HL-60 (cell line): ENCODE data around the gene FAM117A.

Experiments
- TF ChIP-seq, protein P1 (sequence below): IDR thresholded peaks from one replicate; pipeline ENCODE4 v1.5.1; 2011; ENCODE audit warnings: low read length, control low read depth, inconsistent platforms; ENCODE audit not compliant: insufficient read depth
- TF ChIP-seq, protein P2 (sequence below): IDR thresholded peaks from 2 replicates; pipeline ENCODE4 v1.6.1; 2012; ENCODE audit warnings: low read depth; ENCODE audit not compliant: insufficient replicate concordance

GRCh38 chr17:49698005-49698404 is 65.9 kb downstream of the FAM117A start:
- TF ChIP-seq, protein P1, sequence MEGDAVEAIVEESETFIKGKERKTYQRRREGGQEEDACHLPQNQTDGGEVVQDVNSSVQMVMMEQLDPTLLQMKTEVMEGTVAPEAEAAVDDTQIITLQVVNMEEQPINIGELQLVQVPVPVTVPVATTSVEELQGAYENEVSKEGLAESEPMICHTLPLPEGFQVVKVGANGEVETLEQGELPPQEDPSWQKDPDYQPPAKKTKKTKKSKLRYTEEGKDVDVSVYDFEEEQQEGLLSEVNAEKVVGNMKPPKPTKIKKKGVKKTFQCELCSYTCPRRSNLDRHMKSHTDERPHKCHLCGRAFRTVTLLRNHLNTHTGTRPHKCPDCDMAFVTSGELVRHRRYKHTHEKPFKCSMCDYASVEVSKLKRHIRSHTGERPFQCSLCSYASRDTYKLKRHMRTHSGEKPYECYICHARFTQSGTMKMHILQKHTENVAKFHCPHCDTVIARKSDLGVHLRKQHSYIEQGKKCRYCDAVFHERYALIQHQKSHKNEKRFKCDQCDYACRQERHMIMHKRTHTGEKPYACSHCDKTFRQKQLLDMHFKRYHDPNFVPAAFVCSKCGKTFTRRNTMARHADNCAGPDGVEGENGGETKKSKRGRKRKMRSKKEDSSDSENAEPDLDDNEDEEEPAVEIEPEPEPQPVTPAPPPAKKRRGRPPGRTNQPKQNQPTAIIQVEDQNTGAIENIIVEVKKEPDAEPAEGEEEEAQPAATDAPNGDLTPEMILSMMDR: no peak
- TF ChIP-seq, protein P2, sequence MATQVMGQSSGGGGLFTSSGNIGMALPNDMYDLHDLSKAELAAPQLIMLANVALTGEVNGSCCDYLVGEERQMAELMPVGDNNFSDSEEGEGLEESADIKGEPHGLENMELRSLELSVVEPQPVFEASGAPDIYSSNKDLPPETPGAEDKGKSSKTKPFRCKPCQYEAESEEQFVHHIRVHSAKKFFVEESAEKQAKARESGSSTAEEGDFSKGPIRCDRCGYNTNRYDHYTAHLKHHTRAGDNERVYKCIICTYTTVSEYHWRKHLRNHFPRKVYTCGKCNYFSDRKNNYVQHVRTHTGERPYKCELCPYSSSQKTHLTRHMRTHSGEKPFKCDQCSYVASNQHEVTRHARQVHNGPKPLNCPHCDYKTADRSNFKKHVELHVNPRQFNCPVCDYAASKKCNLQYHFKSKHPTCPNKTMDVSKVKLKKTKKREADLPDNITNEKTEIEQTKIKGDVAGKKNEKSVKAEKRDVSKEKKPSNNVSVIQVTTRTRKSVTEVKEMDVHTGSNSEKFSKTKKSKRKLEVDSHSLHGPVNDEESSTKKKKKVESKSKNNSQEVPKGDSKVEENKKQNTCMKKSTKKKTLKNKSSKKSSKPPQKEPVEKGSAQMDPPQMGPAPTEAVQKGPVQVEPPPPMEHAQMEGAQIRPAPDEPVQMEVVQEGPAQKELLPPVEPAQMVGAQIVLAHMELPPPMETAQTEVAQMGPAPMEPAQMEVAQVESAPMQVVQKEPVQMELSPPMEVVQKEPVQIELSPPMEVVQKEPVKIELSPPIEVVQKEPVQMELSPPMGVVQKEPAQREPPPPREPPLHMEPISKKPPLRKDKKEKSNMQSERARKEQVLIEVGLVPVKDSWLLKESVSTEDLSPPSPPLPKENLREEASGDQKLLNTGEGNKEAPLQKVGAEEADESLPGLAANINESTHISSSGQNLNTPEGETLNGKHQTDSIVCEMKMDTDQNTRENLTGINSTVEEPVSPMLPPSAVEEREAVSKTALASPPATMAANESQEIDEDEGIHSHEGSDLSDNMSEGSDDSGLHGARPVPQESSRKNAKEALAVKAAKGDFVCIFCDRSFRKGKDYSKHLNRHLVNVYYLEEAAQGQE: no peak
